Measurements from ENCODE around the gene PFKFB2.
"Not testable (repeated sequence)": the region's sequence is repeated elsewhere in the genome, so short reads cannot be mapped to it uniquely, and the experiment has no call there.

The PFKFB2 gene

GRCh38 chr1:207036865-207037264 is 16.2 kb upstream of the PFKFB2 start:
- in situ Hi-C loops (cut with MboI; ENCODE audit: low sequenced_read_pairs): no loop called here

- in situ Hi-C loops (cut with MboI; ENCODE audit: low sequenced_read_pairs): no loop called here
Observed at GRCh38 chr1:207039380-207040180, 13.5 kb upstream of the PFKFB2 start.

GRCh38 chr1:207040181-207040533 is 12.9 kb upstream of the PFKFB2 start:
- in situ Hi-C loops (cut with MboI; ENCODE audit: low sequenced_read_pairs): no loop called here

- in situ Hi-C loops (cut with MboI; ENCODE audit: low sequenced_read_pairs): not testable (repeated sequence)
Observed at GRCh38 chr1:207041397-207041796, 11.7 kb upstream of the PFKFB2 start.

- in situ Hi-C loops (cut with MboI; ENCODE audit: low sequenced_read_pairs): no loop called here
Observed at GRCh38 chr1:207045453-207045852, 7.6 kb upstream of the PFKFB2 start.

- in situ Hi-C loops (cut with MboI; ENCODE audit: low sequenced_read_pairs): no loop called here
Observed at GRCh38 chr1:207047505-207047904, 5.6 kb upstream of the PFKFB2 start.

- in situ Hi-C loops (cut with MboI; ENCODE audit: low sequenced_read_pairs): no loop called here
Observed at GRCh38 chr1:207048041-207048440, 5.0 kb upstream of the PFKFB2 start.

GRCh38 chr1:207049054-207049453 is 4.0 kb upstream of the PFKFB2 start:
- in situ Hi-C loops (cut with MboI; ENCODE audit: low sequenced_read_pairs): no loop called here

GRCh38 chr1:207049514-207049913 is 3.6 kb upstream of the PFKFB2 start:
- in situ Hi-C loops (cut with MboI; ENCODE audit: low sequenced_read_pairs): no loop called here

- in situ Hi-C loops (cut with MboI; ENCODE audit: low sequenced_read_pairs): no loop called here
Observed at GRCh38 chr1:207049974-207050391, 3.1 kb upstream of the PFKFB2 start.

- in situ Hi-C loops (cut with MboI; ENCODE audit: low sequenced_read_pairs): no loop called here
Observed at GRCh38 chr1:207050480-207051190, 2.4 kb upstream of the PFKFB2 start.

GRCh38 chr1:207051191-207051943 is 1.7 kb upstream of the PFKFB2 start, which contains the start of gene YOD1:
Gene YOD1 (minus strand): TSS chr1:207051208. CDS start chr1:207051030, 178 bp downstream.
- in situ Hi-C loops (cut with MboI; ENCODE audit: low sequenced_read_pairs): no loop called here

- in situ Hi-C loops (cut with MboI; ENCODE audit: low sequenced_read_pairs): no loop called here
Observed at GRCh38 chr1:207054491-207054890, 1.4 kb downstream of the PFKFB2 start.

- in situ Hi-C loops (cut with MboI; ENCODE audit: low sequenced_read_pairs): no loop called here
Observed at GRCh38 chr1:207055386-207056001, 2.4 kb downstream of the PFKFB2 start.

- in situ Hi-C loops (cut with MboI; ENCODE audit: low sequenced_read_pairs): no loop called here
Observed at GRCh38 chr1:207056673-207057072, 3.6 kb downstream of the PFKFB2 start.

- in situ Hi-C loops (cut with MboI; ENCODE audit: low sequenced_read_pairs): no loop called here
Observed at GRCh38 chr1:207058252-207058651, 5.2 kb downstream of the PFKFB2 start.

GRCh38 chr1:207058878-207059867 is 6.1 kb downstream of the PFKFB2 start:
- in situ Hi-C loops (cut with MboI; ENCODE audit: low sequenced_read_pairs): no loop called here

GRCh38 chr1:207059881-207060280 is 6.8 kb downstream of the PFKFB2 start:
- in situ Hi-C loops (cut with MboI; ENCODE audit: low sequenced_read_pairs): no loop called here

- in situ Hi-C loops (cut with MboI; ENCODE audit: low sequenced_read_pairs): no loop called here
Observed at GRCh38 chr1:207060596-207060995, 7.5 kb downstream of the PFKFB2 start.

GRCh38 chr1:207062058-207062457 is 9.0 kb downstream of the PFKFB2 start:
- in situ Hi-C loops (cut with MboI; ENCODE audit: low sequenced_read_pairs): no loop called here
